H9 (cell line): ENCODE results near the gene ARSG. TPM values are rescaled to one million over a fixed set of nuclear protein-coding genes. Genes with fewer than 3 reads are reported as not detected.

ENCODE experiments used
- DNase-seq: peaks from one replicate; pipeline ENCODE4 v3.0.0-alpha.2; 2017
- H2AFZ ChIP-seq: one replicate; pipeline ENCODE4 v1.6.1; 2013; ENCODE audit warnings: mild to moderate bottlenecking, low read length, control low read depth, moderate library complexity
- H2AK5ac ChIP-seq: 2 replicates; pipeline ENCODE4 v1.6.1; 2013; ENCODE audit warnings: low read length, control low read depth, mixed read lengths; ENCODE audit not compliant: insufficient read length
- H2BK120ac ChIP-seq: one replicate; pipeline ENCODE4 v1.6.1; 2013; ENCODE audit warnings: low read depth, mild to moderate bottlenecking, low read length, control low read depth, inconsistent platforms; ENCODE audit not compliant: poor library complexity, severe bottlenecking
- H2BK12ac ChIP-seq: 2 replicates; pipeline ENCODE4 v1.6.1; 2013; ENCODE audit warnings: low read length, control low read depth, mixed read lengths, low read depth; ENCODE audit not compliant: insufficient read length
- H2BK15ac ChIP-seq: 2 replicates; pipeline ENCODE4 v1.6.1; 2013; ENCODE audit warnings: low read depth, low read length, control low read depth
- H2BK20ac ChIP-seq: one replicate; pipeline ENCODE4 v1.6.1; 2013; ENCODE audit warnings: low read depth, mild to moderate bottlenecking, low read length, control low read depth, inconsistent platforms; ENCODE audit not compliant: poor library complexity, severe bottlenecking
- H2BK5ac ChIP-seq: 2 replicates; pipeline ENCODE4 v1.6.1; 2013; ENCODE audit warnings: low read length, control low read depth, mixed read lengths; ENCODE audit not compliant: insufficient read length
- H3K14ac ChIP-seq: 2 replicates; pipeline ENCODE4 v1.6.1; 2013; ENCODE audit warnings: low read length, control low read depth; ENCODE audit not compliant: insufficient read depth
- H3K18ac ChIP-seq: 2 replicates; pipeline ENCODE4 v1.6.1; 2013; ENCODE audit warnings: low read depth, mild to moderate bottlenecking, mixed read lengths, low read length, control low read depth; ENCODE audit not compliant: insufficient read length
- H3K23ac ChIP-seq: 2 replicates; pipeline ENCODE4 v1.6.1; 2013; ENCODE audit warnings: low read length, control low read depth, mixed read lengths, low read depth; ENCODE audit not compliant: insufficient read length
- H3K23me2 ChIP-seq: 2 replicates; pipeline ENCODE4 v1.6.1; 2013; ENCODE audit warnings: low read depth, mild to moderate bottlenecking, mixed read lengths, low read length, control low read depth; ENCODE audit not compliant: insufficient read length, poor library complexity, severe bottlenecking
- H3K27ac ChIP-seq: 2 replicates; pipeline ENCODE4 v1.5.1; 2013; ENCODE audit warnings: low read length, control low read depth, mixed read lengths, low read depth; ENCODE audit not compliant: insufficient read length
- H3K27me3 ChIP-seq: 2 replicates; pipeline ENCODE4 v1.6.1; 2013; ENCODE audit warnings: low read length, control low read depth, inconsistent platforms; ENCODE audit not compliant: insufficient read depth
- H3K4ac ChIP-seq: 2 replicates; pipeline ENCODE4 v1.6.1; 2013; ENCODE audit warnings: low read depth, mild to moderate bottlenecking, control low read depth, inconsistent platforms, low read length, moderate library complexity
- H3K4me1 ChIP-seq: 2 replicates; pipeline ENCODE4 v1.6.1; 2013; ENCODE audit warnings: low read length, control low read depth, inconsistent platforms; ENCODE audit not compliant: insufficient read depth
- H3K4me2 ChIP-seq: 2 replicates; pipeline ENCODE4 v1.6.1; 2013; ENCODE audit warnings: low read length, control low read depth, mixed read lengths; ENCODE audit not compliant: insufficient read length, insufficient read depth
- H3K56ac ChIP-seq: 2 replicates; pipeline ENCODE4 v1.6.1; 2013; ENCODE audit warnings: low read depth, mild to moderate bottlenecking, mixed read lengths, low read length, control low read depth; ENCODE audit not compliant: insufficient read length
- H3K79me1 ChIP-seq: 2 replicates; pipeline ENCODE4 v1.6.1; 2013; ENCODE audit warnings: low read depth, mild to moderate bottlenecking, moderate library complexity, low read length, control low read depth, inconsistent platforms; ENCODE audit not compliant: insufficient read depth, poor library complexity, severe bottlenecking
- H3K79me2 ChIP-seq: 2 replicates; pipeline ENCODE4 v1.6.1; 2013; ENCODE audit warnings: low read length, control low read depth, inconsistent platforms; ENCODE audit not compliant: insufficient read depth
- H3K9ac ChIP-seq: 2 replicates; pipeline ENCODE4 v1.6.1; 2013; ENCODE audit warnings: low read length, control low read depth, mixed read lengths; ENCODE audit not compliant: insufficient read length; ENCODE audit errors: extremely low read depth
- H3K9me3 ChIP-seq: one replicate; pipeline ENCODE4 v1.6.1; 2013; ENCODE audit warnings: low read depth, low read length, inconsistent platforms; ENCODE audit not compliant: control insufficient read depth
- H3T11ph ChIP-seq: one replicate; pipeline ENCODE4 v1.6.1; 2013; ENCODE audit warnings: mild to moderate bottlenecking, low read length, control low read depth, inconsistent platforms
- H4K20me1 ChIP-seq: one replicate; pipeline ENCODE4 v1.6.1; 2013; ENCODE audit not compliant: control insufficient read depth, insufficient read length, insufficient read depth
- H4K5ac ChIP-seq: 2 replicates; pipeline ENCODE4 v1.6.1; 2013; ENCODE audit warnings: low read depth, mild to moderate bottlenecking, mixed read lengths, low read length, control low read depth; ENCODE audit not compliant: insufficient read length
- H4K8ac ChIP-seq: replicated peaks from 2 replicates; pipeline ENCODE4 v1.6.1; 2013; ENCODE audit warnings: low read length, control low read depth, mixed read lengths, low read depth; ENCODE audit not compliant: insufficient read length
- H4K91ac ChIP-seq: 2 replicates; pipeline ENCODE4 v1.6.1; 2013; ENCODE audit warnings: low read depth, mild to moderate bottlenecking, moderate library complexity, mixed read lengths, low read length, control low read depth; ENCODE audit not compliant: insufficient read length
- H3K27ac Mint-ChIP-seq, 3 experiments: 2 replicates in 2 of 3; 3 replicates in 1 of 3; pipeline ENCODE4 v1.8.0; 2020 to 2021; ENCODE audit warnings: mixed read lengths in 3 of 3, mild to moderate bottlenecking in 1 of 3, moderate library complexity in 1 of 3
- H3K27me3 Mint-ChIP-seq: 2 replicates; pipeline ENCODE4 v1.8.0; 2021; ENCODE audit warnings: low read depth, mild to moderate bottlenecking, moderate library complexity, mixed read lengths
- H3K36me3 Mint-ChIP-seq, 3 experiments: 2 replicates in 2 of 3; 3 replicates in 1 of 3; pipeline ENCODE4 v1.8.0; 2020 to 2021; ENCODE audit warnings: low read depth in 3 of 3, mixed read lengths in 3 of 3; ENCODE audit not compliant: insufficient read depth in 1 of 3
- H3K4me1 Mint-ChIP-seq, 2 experiments: 2 replicates each; pipeline ENCODE4 v1.8.0; 2020; ENCODE audit warnings: mixed read lengths in 2 of 2
- H3K4me3 Mint-ChIP-seq, 2 experiments: 2 replicates in 1 of 2; 3 replicates in 1 of 2; pipeline ENCODE4 v1.8.0; 2020 to 2021; ENCODE audit warnings: mild to moderate bottlenecking in 2 of 2, mixed read lengths in 2 of 2, moderate library complexity in 1 of 2
- H3K9me3 Mint-ChIP-seq, 2 experiments: 2 replicates in 1 of 2; 3 replicates in 1 of 2; pipeline ENCODE4 v1.8.0; 2020; ENCODE audit warnings: mild to moderate bottlenecking in 2 of 2, mixed read lengths in 2 of 2, moderate library complexity in 1 of 2
- WGBS: extraction: QIAGEN DNeasy Blood & Tissue Kit; methylation state at CpG from one replicate; pipeline ENCODE4 v1.1.7; 2013; ENCODE audit warnings: missing lambda C conversion rate, low lambda C conversion rate, mixed read lengths; ENCODE audit not compliant: insufficient read length; ENCODE audit errors: extremely low coverage; 5-methylcytosine and 5-hydroxymethylcytosine counted together
- long read RNA-seq: library from polyadenylated mRNA; unstranded; transcript quantifications from one replicate; pipeline ENCODE4 v2.0.0, GENCODE V29; 2020
- total RNA-seq: library from RNA; stranded (reverse); gene quantifications from 2 replicates; pipeline ENCODE4 v1.2.1, GENCODE V29; 2021
- TF ChIP-seq, protein P1 (sequence below): fragments of 200-600 bp; sonication (generic); conservative IDR thresholded peaks from 3 replicates; pipeline ENCODE4 v1.8.0; 2021; ENCODE audit warnings: antibody characterized with exemption, mild to moderate bottlenecking

The ARSG gene
- 3.5 and 3.6 TPM in 2 replicates for total RNA-seq
- long read RNA-seq, full-length matches to known transcripts: 6 of 16 reads
- long read RNA-seq, partial matches to known transcripts: 1 of 16 reads
- long read RNA-seq, other reads (novel, unspliced or antisense): 9 of 16 reads

DNA sequence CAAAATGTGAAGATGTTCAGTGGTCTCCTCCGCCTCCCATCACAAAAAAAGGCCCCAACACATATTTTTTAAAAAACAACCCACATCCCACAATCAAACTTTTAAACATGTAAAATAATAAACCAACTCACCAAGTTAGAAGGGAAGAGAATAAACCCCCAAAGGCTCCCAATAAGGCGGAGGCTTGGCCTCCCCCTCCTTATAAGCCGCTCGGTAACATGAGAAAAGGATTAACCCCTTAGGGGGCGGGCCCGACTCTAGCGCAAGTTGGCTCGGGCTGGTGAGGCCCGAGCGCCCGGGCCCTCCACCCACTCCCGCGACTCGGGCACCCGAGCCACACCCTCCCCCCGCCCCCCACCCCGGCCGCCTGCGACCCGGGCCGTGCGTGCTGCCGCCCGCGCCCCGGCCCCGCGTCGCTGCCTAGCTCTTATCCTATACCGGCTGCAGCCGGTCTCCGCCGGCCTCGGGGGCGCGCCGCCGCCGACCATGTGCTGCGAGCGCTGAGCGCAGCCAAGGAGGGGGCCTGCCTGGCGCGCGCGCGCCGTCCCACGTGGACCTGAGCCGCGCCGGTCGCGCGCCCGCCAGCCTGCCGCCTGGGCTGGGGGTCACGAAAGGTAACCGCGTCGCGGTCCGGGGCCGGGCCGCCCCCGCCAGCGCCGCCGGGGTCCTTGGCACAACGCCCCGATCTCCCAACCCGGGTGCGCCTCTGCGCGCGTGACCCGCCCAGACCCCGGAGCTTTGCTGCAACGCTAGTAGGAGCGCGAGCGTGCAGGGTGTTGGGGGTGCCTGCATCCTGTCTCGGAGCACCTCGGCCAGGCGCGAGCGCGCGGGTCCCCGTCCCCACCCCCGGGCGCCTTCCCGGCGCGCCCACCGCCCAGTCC is at the start of gene ARSG, which contains the start of gene SLC16A6:
TSS of gene ARSG (plus strand) at position 541 of the 881 bp plus-strand sequence. CDS start 15,999 bp downstream, outside the sequence.
TSS of gene SLC16A6 (minus strand) at position 173 of the 881 bp plus-strand sequence. CDS start 12,807 bp downstream, outside the sequence.
- Histone ChIP-seq H3K4me1 (peaks cover 2% of the 10 kb centered on the region), H3K4me2 (peak within 1 kb of the TSS; percentile 77), H3K23ac (no peak within 1 kb of the TSS), H4K8ac (no peak within 1 kb of the TSS), H3T11ph (no peak within 1 kb of the TSS), H3K9ac (peak within 1 kb of the TSS; percentile 58), H2AK5ac (no peak within 1 kb of the TSS), H2BK5ac (no peak within 1 kb of the TSS), H2BK20ac (no peak within 1 kb of the TSS), H3K27ac (no peak within 1 kb of the TSS), H3K18ac (peak within 1 kb of the TSS; percentile 66), H3K4ac (no peak within 1 kb of the TSS), H3K14ac (peak within 1 kb of the TSS; percentile 87), H3K79me2 (no peaks in the 10 kb centered on the region), H2BK12ac (no peak within 1 kb of the TSS), H3K56ac (no peak within 1 kb of the TSS), H2AFZ (no peak within 1 kb of the TSS), H4K5ac (no peak within 1 kb of the TSS), H3K27me3 (peaks cover 21% of the 10 kb centered on the region; the same call in 1 of the 2 replicates), H4K20me1 (no peaks in the 10 kb centered on the region), H3K79me1 (no peaks in the 10 kb centered on the region), H2BK120ac (no peak within 1 kb of the TSS), H3K9me3 (no peaks in the 10 kb centered on the region), H4K91ac (no peak within 1 kb of the TSS), H2BK15ac (no peak within 1 kb of the TSS), H3K23me2 (peaks cover 19% of the 10 kb centered on the region)
- WGBS: no CpG with 5 or more reads among the region's 96 CpGs
- peaks cover 0 to 1% (median 0%) of the 10 kb centered on the region in 3 experiments; a peak in 1 of 7 replicates for H3K36me3 Mint-ChIP-seq
- TF ChIP-seq, protein P1, sequence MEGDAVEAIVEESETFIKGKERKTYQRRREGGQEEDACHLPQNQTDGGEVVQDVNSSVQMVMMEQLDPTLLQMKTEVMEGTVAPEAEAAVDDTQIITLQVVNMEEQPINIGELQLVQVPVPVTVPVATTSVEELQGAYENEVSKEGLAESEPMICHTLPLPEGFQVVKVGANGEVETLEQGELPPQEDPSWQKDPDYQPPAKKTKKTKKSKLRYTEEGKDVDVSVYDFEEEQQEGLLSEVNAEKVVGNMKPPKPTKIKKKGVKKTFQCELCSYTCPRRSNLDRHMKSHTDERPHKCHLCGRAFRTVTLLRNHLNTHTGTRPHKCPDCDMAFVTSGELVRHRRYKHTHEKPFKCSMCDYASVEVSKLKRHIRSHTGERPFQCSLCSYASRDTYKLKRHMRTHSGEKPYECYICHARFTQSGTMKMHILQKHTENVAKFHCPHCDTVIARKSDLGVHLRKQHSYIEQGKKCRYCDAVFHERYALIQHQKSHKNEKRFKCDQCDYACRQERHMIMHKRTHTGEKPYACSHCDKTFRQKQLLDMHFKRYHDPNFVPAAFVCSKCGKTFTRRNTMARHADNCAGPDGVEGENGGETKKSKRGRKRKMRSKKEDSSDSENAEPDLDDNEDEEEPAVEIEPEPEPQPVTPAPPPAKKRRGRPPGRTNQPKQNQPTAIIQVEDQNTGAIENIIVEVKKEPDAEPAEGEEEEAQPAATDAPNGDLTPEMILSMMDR: no peak
- no peaks in the 10 kb centered on the region; a peak in 1 of 5 replicates for H3K9me3 Mint-ChIP-seq
- H3K27ac Mint-ChIP-seq: peak within 1 kb of the TSS in 1 of 3 experiments; percentile 33; a peak in 1 of 7 replicates
- peak within 1 kb of the TSS; percentile 66 to 90 for H3K4me3 Mint-ChIP-seq
- H3K4me1 Mint-ChIP-seq: peaks cover 54 to 57% of the 10 kb centered on the region in 2 experiments
- peaks cover 66% of the 10 kb centered on the region for H3K27me3 Mint-ChIP-seq
- peak; percentile 81 for DNase-seq
